Ascending aorta (tissue), 2 donors: ENCODE data around the gene LRRC27. TPM values are rescaled to one million over a fixed set of nuclear protein-coding genes. Genes with fewer than 3 reads are reported as not detected.

Experiments used
- DNase-seq, 2 donors: peaks; one replicate each; pipeline ENCODE4 v3.0.0-alpha.2; 2019; ENCODE audit warnings: low spot score in 2 of 2
- H3K27ac ChIP-seq, 2 donors: fragments of 200-600 bp; sonication (generic); one replicate each; pipeline ENCODE4 v1.5.1; 2016 to 2017; ENCODE audit warnings: mild to moderate bottlenecking in 1 of 2
- H3K27me3 ChIP-seq: fragments of 200-600 bp; sonication (generic); one replicate; pipeline ENCODE4 v1.5.1; 2017
- H3K36me3 ChIP-seq, 2 donors: fragments of 200-600 bp; sonication (generic); one replicate each; pipeline ENCODE4 v1.5.1; 2016
- H3K4me1 ChIP-seq, 2 donors: fragments of 200-600 bp; sonication (generic); one replicate each; pipeline ENCODE4 v1.5.1; 2016 to 2017; ENCODE audit warnings: mild to moderate bottlenecking in 1 of 2
- H3K4me3 ChIP-seq, 2 donors: fragments of 200-600 bp; sonication (generic); one replicate each; pipeline ENCODE4 v1.5.1; 2016 to 2017; ENCODE audit warnings: mild to moderate bottlenecking in 1 of 2
- H3K9me3 ChIP-seq, 2 donors: fragments of 200-600 bp; sonication (generic); one replicate each; pipeline ENCODE4 v1.5.1; 2016
- CTCF ChIP-seq, 3 experiments: fragments of 200-600 bp in 2 of 3; fragments of 450-650 bp in 1 of 3; sonication (generic) in 2 of 3; IDR thresholded peaks; one replicate each; pipeline ENCODE4 v1.5.1; 2016 to 2019; ENCODE audit warnings: antibody characterized with exemption in 3 of 3, mild to moderate bottlenecking in 1 of 3, moderate library complexity in 1 of 3
- intact Hi-C: fragments of 100-400 bp; cut with DNase I; formaldehyde crosslinking; loops from one replicate; pipeline ENCODE4 v1.15.1; 2023
- total RNA-seq: library from RNA; depleted of rRNA; stranded (reverse); fragments of >200 nt; gene quantifications from one replicate; pipeline ENCODE4 v1.1.0, GENCODE V29; 2016

The LRRC27 gene
- total RNA-seq, 1 donor from 2014 or later = 2.0 TPM

GRCh38 chr10:132388891-132389432 lies 57.0 kb downstream of the LRRC27 start:
- no peaks in the 10 kb centered on the region for H3K36me3 ChIP-seq
- intact Hi-C loops = no loop called here
- peaks cover 0 to 3% of the 10 kb centered on the region in 2 donors for H3K4me1 ChIP-seq
- TF ChIP-seq CTCF (IDR thresholded peaks at IDR 0.05) = no peak
- no peak overlapping the region for H3K4me3 ChIP-seq
- H3K27ac ChIP-seq = no peak overlapping the region
- no peaks in the 10 kb centered on the region for H3K9me3 ChIP-seq
- DNase-seq = peak; percentile 9 to 70
- H3K27me3 ChIP-seq = no peaks in the 10 kb centered on the region

GRCh38 chr10:132389433-132390169 lies 57.6 kb downstream of the LRRC27 start:
- no peaks in the 10 kb centered on the region for H3K27me3 ChIP-seq
- intact Hi-C loops = no loop called here
- peaks cover 0 to 3% of the 10 kb centered on the region in 2 donors for H3K4me1 ChIP-seq
- TF ChIP-seq CTCF (IDR thresholded peaks at IDR 0.05) = no peak
- no peak overlapping the region for H3K27ac ChIP-seq
- DNase-seq = peak in 1 of 2 donors; percentile 3
- H3K36me3 ChIP-seq = no peaks in the 10 kb centered on the region
- no peaks in the 10 kb centered on the region for H3K9me3 ChIP-seq
- H3K4me3 ChIP-seq = no peak overlapping the region

- Histone ChIP-seq H3K36me3 (no peaks in the 10 kb centered on the region), H3K4me1 (peaks cover 0 to 3% of the 10 kb centered on the region in 2 donors), H3K4me3 (no peak overlapping the region), H3K27ac (no peak overlapping the region), H3K27me3 (no peaks in the 10 kb centered on the region), H3K9me3 (no peaks in the 10 kb centered on the region)
- intact Hi-C loops = no loop called here
- no peak for TF ChIP-seq CTCF (IDR thresholded peaks at IDR 0.05)
- no peak for DNase-seq
Observed at GRCh38 chr10:132390170-132390920, 58.4 kb downstream of the LRRC27 start.

GRCh38 chr10:132390921-132391675 lies 59.1 kb downstream of the LRRC27 start:
- Histone ChIP-seq H3K36me3 (no peaks in the 10 kb centered on the region), H3K27me3 (no peaks in the 10 kb centered on the region), H3K4me3 (no peak overlapping the region), H3K4me1 (peaks cover 1 to 9% of the 10 kb centered on the region in 2 donors), H3K27ac (no peak overlapping the region), H3K9me3 (no peaks in the 10 kb centered on the region)
- peak in 1 of 2 donors; percentile 0 for DNase-seq
- TF ChIP-seq CTCF (IDR thresholded peaks at IDR 0.05) = no peak
- intact Hi-C loops = no loop called here

GRCh38 chr10:132391676-132392020 lies 59.7 kb downstream of the LRRC27 start:
- no peak overlapping the region for H3K27ac ChIP-seq
- no peak for TF ChIP-seq CTCF (IDR thresholded peaks at IDR 0.05)
- no peak overlapping the region for H3K4me3 ChIP-seq
- H3K27me3 ChIP-seq = no peaks in the 10 kb centered on the region
- no peaks in the 10 kb centered on the region for H3K9me3 ChIP-seq
- peaks cover 3 to 10% of the 10 kb centered on the region in 2 donors for H3K4me1 ChIP-seq
- no peaks in the 10 kb centered on the region for H3K36me3 ChIP-seq
- intact Hi-C loops = no loop called here
- DNase-seq = peak in 1 of 2 donors; percentile 6
